GM19452 (cell line): ENCODE data around the gene PLXNA1.

Experiments
- ATAC-seq: cut with Tn5 transposase; IDR thresholded peaks from one replicate; pipeline ENCODE4 v1.9.1; 2021; ENCODE audit not compliant: unreplicated experiment

The PLXNA1 gene

DNA sequence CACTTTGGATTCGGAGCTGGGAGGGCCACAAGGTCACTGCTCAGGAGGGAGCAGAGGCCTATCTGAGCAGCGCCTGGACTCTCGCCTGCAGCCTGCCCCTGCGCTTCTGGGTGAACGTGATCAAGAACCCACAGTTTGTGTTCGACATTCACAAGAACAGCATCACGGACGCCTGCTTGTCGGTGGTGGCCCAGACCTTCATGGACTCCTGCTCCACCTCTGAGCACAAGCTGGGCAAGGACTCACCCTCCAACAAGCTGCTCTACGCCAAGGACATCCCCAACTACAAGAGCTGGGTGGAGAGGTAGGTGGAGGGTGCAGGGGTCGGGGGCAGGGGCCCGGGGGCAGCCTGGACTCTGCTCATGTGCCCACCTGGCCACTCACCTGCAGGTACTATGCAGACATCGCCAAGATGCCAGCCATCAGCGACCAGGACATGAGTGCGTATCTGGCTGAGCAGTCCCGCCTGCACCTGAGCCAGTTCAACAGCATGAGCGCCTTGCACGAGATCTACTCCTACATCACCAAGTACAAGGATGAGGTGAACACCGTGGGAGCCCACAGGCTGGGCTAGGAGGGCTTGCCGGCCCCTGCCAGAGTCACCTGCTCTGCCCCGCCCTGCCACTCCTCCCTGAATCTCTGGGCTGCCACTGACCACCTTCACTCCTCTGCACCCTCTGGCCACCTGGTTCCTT is 49.5 kb downstream of the PLXNA1 start:
- ATAC-seq: no peak
